AG04450 (cell line): Measurements from ENCODE around the gene SNX19. TPM values are rescaled to one million over a fixed set of nuclear protein-coding genes. Genes with fewer than 3 reads are reported as not detected.

Experiments used
- CTCF ChIA-PET: fragments of 300-600, 350-600 bp; formaldehyde crosslinking; extraction: SDS; loops from one replicate; lab custom pipeline; 2022; ENCODE audit warnings: antibody characterized with exemption, inconsistent platforms; lab: Charles Lee
- POLR2A ChIA-PET: fragments of 350-600 bp; formaldehyde crosslinking; extraction: SDS; loops from one replicate; lab custom pipeline; 2021; ENCODE audit warnings: antibody characterized with exemption, inconsistent platforms; lab: Yijun Ruan, JAX
- DNase-seq: peaks from one replicate; pipeline ENCODE4 v3.0.0-alpha.2; 2011; ENCODE audit warnings: low read depth, low spot score
- H3K27ac ChIP-seq: one replicate; pipeline ENCODE4 v1.5.1; 2012; ENCODE audit warnings: low read depth, low read length, control low read depth
- H3K27me3 ChIP-seq: one replicate; pipeline ENCODE4 v1.6.0; 2012; ENCODE audit warnings: low read length; ENCODE audit not compliant: control insufficient read depth, insufficient read depth
- H3K4me3 ChIP-seq: 2 replicates; pipeline ENCODE4 v1.5.1; 2011; ENCODE audit warnings: mild to moderate bottlenecking, low read depth, low read length, control low read depth
- H3K9me3 ChIP-seq: 2 replicates; pipeline ENCODE4 v1.5.1; 2012; ENCODE audit warnings: low read length; ENCODE audit not compliant: control insufficient read depth, insufficient read depth
- CTCF ChIP-seq: IDR thresholded peaks from 2 replicates; pipeline ENCODE4 v1.5.1; 2011; ENCODE audit warnings: low read depth, low read length, control low read depth, inconsistent platforms
- polyA plus RNA-seq: library from polyadenylated mRNA; depleted of rRNA; stranded (reverse); fragments of >200 nt; gene quantifications from 2 replicates; pipeline ENCODE4 v1.2.3, GENCODE V29; 2011

Gene SNX19
- polyA plus RNA-seq, 1 experiment = 64.9 TPM

- Histone ChIP-seq H3K4me3 (no peak overlapping the region), H3K9me3 (no peaks in the 10 kb centered on the region), H3K27me3 (no peaks in the 10 kb centered on the region), H3K27ac (no peak overlapping the region)
- ChIA-PET POLR2A (no interaction called here), CTCF (interaction anchor here (0.9 to 1.5 kb wide), 4 partner anchors 26 to 458 kb away, joined by 3 to 6 read pairs (median 6); partner anchors contain the start of gene SNX19)
- no peak for DNase-seq
- no peak for TF ChIP-seq CTCF
These were observed 27.5 kb downstream of the SNX19 start for GRCh38 chr11:130888790-130889189.

GRCh38 chr11:130886704-130887103 is 29.6 kb downstream of the SNX19 start:
- no peak for DNase-seq
- no peak for TF ChIP-seq CTCF
- Histone ChIP-seq H3K4me3 (no peak overlapping the region), H3K9me3 (no peaks in the 10 kb centered on the region), H3K27me3 (no peaks in the 10 kb centered on the region), H3K27ac (no peak overlapping the region)
- ChIA-PET CTCF (interaction anchor here (2.5 kb wide), 1 partner anchor 24 kb away, joined by 8 read pairs; no protein-coding TSS in a partner anchor), POLR2A (no interaction called here)

- Histone ChIP-seq H3K27ac (no peak overlapping the region), H3K27me3 (no peaks in the 10 kb centered on the region), H3K4me3 (no peak overlapping the region), H3K9me3 (no peaks in the 10 kb centered on the region)
- DNase-seq = no peak
- POLR2A ChIA-PET = no interaction called here
- TF ChIP-seq CTCF = no peak
- CTCF ChIA-PET = interaction anchor here (4.9 to 5.3 kb wide), 2 partner anchors 12 to 19 kb away, joined by 20 to 38 read pairs; no protein-coding TSS in a partner anchor
These were observed 34.1 kb downstream of the SNX19 start for GRCh38 chr11:130882138-130882551.

GRCh38 chr11:130881475-130882137 is 34.7 kb downstream of the SNX19 start:
- Histone ChIP-seq H3K27me3 (no peaks in the 10 kb centered on the region), H3K9me3 (no peaks in the 10 kb centered on the region), H3K27ac (no peak overlapping the region), H3K4me3 (no peak overlapping the region)
- no peak for DNase-seq
- ChIA-PET CTCF (interaction anchor here (1.2 to 5.3 kb wide), 3 partner anchors 12 to 793 kb away, joined by 3 to 38 read pairs (median 20); no protein-coding TSS in a partner anchor), POLR2A (no interaction called here)
- TF ChIP-seq CTCF = no peak

GRCh38 chr11:130879836-130880235 is 36.4 kb downstream of the SNX19 start:
- H3K27me3 ChIP-seq = no peaks in the 10 kb centered on the region
- no peak overlapping the region for H3K27ac ChIP-seq
- H3K9me3 ChIP-seq = no peaks in the 10 kb centered on the region
- no peak for DNase-seq
- TF ChIP-seq CTCF = no peak
- no peak overlapping the region for H3K4me3 ChIP-seq
- POLR2A ChIA-PET = no interaction called here
- CTCF ChIA-PET = interaction anchor here (1.1 to 5.5 kb wide), 2 partner anchors 15 to 17 kb away, joined by 4 to 29 read pairs; no protein-coding TSS in a partner anchor
